ENCODE data around the gene CTDSP2.
A peak's percentile ranks its signal among the peaks of the same experiment; 100 is the strongest.

CTDSP2 gene

GRCh38 chr12:57796996-57797395 lies 49.5 kb downstream of the CTDSP2 start:
- TF ChIP-seq CTCF (IDR thresholded peaks at IDR 0.05; ENCODE audit: unreplicated experiment in 3 of 3): no peak
- H3K9me3 Mint-ChIP-seq: no peaks in the 10 kb centered on the region
- H3K27ac Mint-ChIP-seq: no peak overlapping the region
- no peak overlapping the region for H3K4me3 Mint-ChIP-seq
- peaks cover 62% of the 10 kb centered on the region for H3K36me3 Mint-ChIP-seq (ENCODE audit: low read depth)
- no peaks in the 10 kb centered on the region for H3K4me1 Mint-ChIP-seq
- no peaks in the 10 kb centered on the region for H3K27me3 Mint-ChIP-seq (ENCODE audit: low read depth)

- H3K9me3 Mint-ChIP-seq: no peaks in the 10 kb centered on the region
- no peak overlapping the region for H3K27ac Mint-ChIP-seq
- H3K4me3 Mint-ChIP-seq: no peak overlapping the region
- no peak for TF ChIP-seq CTCF (IDR thresholded peaks at IDR 0.05; ENCODE audit: unreplicated experiment in 3 of 3)
- H3K36me3 Mint-ChIP-seq (ENCODE audit: low read depth): peaks cover 60% of the 10 kb centered on the region
- H3K4me1 Mint-ChIP-seq: no peaks in the 10 kb centered on the region
- H3K27me3 Mint-ChIP-seq (ENCODE audit: low read depth): no peaks in the 10 kb centered on the region
Observed at GRCh38 chr12:57795354-57795753, 51.2 kb downstream of the CTDSP2 start.

GRCh38 chr12:57793920-57794319 lies 52.6 kb downstream of the CTDSP2 start:
- Mint-ChIP-seq H3K27ac (no peak overlapping the region), H3K4me3 (no peak overlapping the region), H3K36me3 (ENCODE audit: low read depth) (peaks cover 54% of the 10 kb centered on the region), H3K4me1 (no peaks in the 10 kb centered on the region), H3K27me3 (ENCODE audit: low read depth) (no peaks in the 10 kb centered on the region), H3K9me3 (no peaks in the 10 kb centered on the region)
- TF ChIP-seq CTCF (IDR thresholded peaks at IDR 0.05; ENCODE audit: unreplicated experiment in 3 of 3): no peak

GRCh38 chr12:57783861-57784260 lies 62.7 kb downstream of the CTDSP2 start:
- H3K36me3 Mint-ChIP-seq (ENCODE audit: low read depth): peaks cover 28% of the 10 kb centered on the region
- peak overlapping the region; percentile 82 to 86 (median 86) for H3K4me3 Mint-ChIP-seq
- H3K27me3 Mint-ChIP-seq (ENCODE audit: low read depth): no peaks in the 10 kb centered on the region
- H3K4me1 Mint-ChIP-seq: peaks cover 13% of the 10 kb centered on the region
- H3K9me3 Mint-ChIP-seq: no peaks in the 10 kb centered on the region
- no peak for TF ChIP-seq CTCF (IDR thresholded peaks at IDR 0.05; ENCODE audit: unreplicated experiment in 3 of 3)
- no peak overlapping the region for H3K27ac Mint-ChIP-seq

GRCh38 chr12:57783466-57783801 lies 63.1 kb downstream of the CTDSP2 start:
- H3K27ac Mint-ChIP-seq: no peak overlapping the region
- H3K4me1 Mint-ChIP-seq: peaks cover 13% of the 10 kb centered on the region

More at GRCh38 chr12:57783466-57783801, 63.1 kb downstream of the CTDSP2 start:
- Mint-ChIP-seq H3K9me3 (no peaks in the 10 kb centered on the region), H3K27me3 (ENCODE audit: low read depth) (no peaks in the 10 kb centered on the region), H3K36me3 (ENCODE audit: low read depth) (peaks cover 27% of the 10 kb centered on the region), H3K4me3 (peak overlapping the region; percentile 95 to 99 (median 98))
- no peak for TF ChIP-seq CTCF (IDR thresholded peaks at IDR 0.05; ENCODE audit: unreplicated experiment in 3 of 3)
